ENCODE data around the gene MUC5B.
"Not testable (repeated sequence)": the region's sequence is repeated elsewhere in the genome, so short reads cannot be mapped to it uniquely, and the experiment has no call there.

- not testable (repeated sequence) for TF ChIP-seq POLR2AphosphoS5 (IDR thresholded peaks at IDR 0.05; ENCODE audit: low read depth); CTCF (IDR thresholded peaks at IDR 0.05; ENCODE audit: insufficient read depth, low read length)
Observed at GRCh38 chr11:1184139-1184538, 38.7 kb upstream of the MUC5B start.
